CD4-positive, alpha-beta T cell (primary cell): ENCODE measurements around the gene TFAP2A. TPM values are rescaled to one million over a fixed set of nuclear protein-coding genes. Genes with fewer than 3 reads are reported as not detected.

ENCODE experiments used
- ATAC-seq: fragments of 200-7000 bp; cut with Tn5 transposase; one replicate; pipeline ENCODE4 v1.10.0; 2022; ENCODE audit warnings: mild to moderate bottlenecking; ENCODE audit not compliant: poor library complexity
- CTCF ChIA-PET: fragments of 350-600 bp; sonication (Branson Sonifier 250); formaldehyde crosslinking; loops from one replicate; lab custom pipeline; 2021; ENCODE audit warnings: antibody characterized with exemption, inconsistent platforms; lab: Charles Lee
- POLR2A ChIA-PET: fragments of 350-600 bp; sonication (Branson Sonifier 250); formaldehyde crosslinking; loops from one replicate; lab custom pipeline; 2021; ENCODE audit warnings: antibody characterized with exemption, inconsistent platforms; lab: Charles Lee
- DNase-seq, 14 experiments: peaks; one replicate each; pipeline ENCODE4 v3.0.0-alpha.2; 2013 to 2020; ENCODE audit warnings: mixed read lengths in 2 of 14
- H3K27ac ChIP-seq, 2 donors: one replicate each; pipeline versions ENCODE4 v1.5.1 to v1.7.0; 2013; ENCODE audit warnings: low read length in 2 of 2, low read depth in 1 of 2, mild to moderate bottlenecking in 1 of 2
- H3K27me3 ChIP-seq, 2 experiments: 1 replicate in 1 of 2; 2 replicates in 1 of 2; pipeline versions ENCODE4 v1.6.1 to v1.7.0; 2013; ENCODE audit warnings: low read length in 2 of 2, control low read depth in 1 of 2, mild to moderate bottlenecking in 1 of 2, moderate library complexity in 1 of 2; ENCODE audit not compliant: insufficient read depth in 2 of 2, control insufficient read depth in 1 of 2
- H3K36me3 ChIP-seq: one replicate; pipeline ENCODE4 v1.6.1; 2013; ENCODE audit warnings: low read length, control low read depth; ENCODE audit not compliant: insufficient read depth
- H3K4me1 ChIP-seq: one replicate; pipeline ENCODE4 v1.6.1; 2013; ENCODE audit warnings: low read length, control low read depth; ENCODE audit not compliant: insufficient read depth
- H3K4me3 ChIP-seq: one replicate; pipeline ENCODE4 v1.5.1; 2013; ENCODE audit warnings: mild to moderate bottlenecking, low read length, moderate library complexity
- H3K9me3 ChIP-seq, 2 experiments: 1 replicate in 1 of 2; 2 replicates in 1 of 2; pipeline versions ENCODE4 v1.6.1 to v1.7.0; 2013; ENCODE audit warnings: low read length in 2 of 2, mild to moderate bottlenecking in 2 of 2, control low read depth in 1 of 2, moderate library complexity in 1 of 2; ENCODE audit not compliant: control insufficient read depth in 1 of 2, insufficient read depth in 1 of 2
- H3K27ac Mint-ChIP-seq: one replicate; pipeline ENCODE4 v1.8.0; 2020; ENCODE audit warnings: mixed read lengths
- H3K27me3 Mint-ChIP-seq: one replicate; pipeline ENCODE4 v1.8.0; 2021; ENCODE audit warnings: mixed read lengths
- H3K36me3 Mint-ChIP-seq: one replicate; pipeline ENCODE4 v1.8.0; 2021; ENCODE audit warnings: low read depth, mixed read lengths
- H3K4me1 Mint-ChIP-seq: one replicate; pipeline ENCODE4 v1.8.0; 2021; ENCODE audit warnings: low read depth, mixed read lengths
- H3K4me3 Mint-ChIP-seq: one replicate; pipeline ENCODE4 v1.8.0; 2020; ENCODE audit warnings: mild to moderate bottlenecking, mixed read lengths
- H3K9me3 Mint-ChIP-seq: one replicate; pipeline ENCODE4 v1.8.0; 2020; ENCODE audit warnings: mixed read lengths
- CTCF ChIP-seq: fragments of 200-600 bp; IDR thresholded peaks from one replicate; pipeline ENCODE4 v1.8.0; 2022; ENCODE audit warnings: antibody characterized with exemption, mild to moderate bottlenecking
- intact Hi-C, 2 experiments: fragments of 100-400 bp; cut with DNase I in 1 of 2; cut with micrococcal nuclease in 1 of 2; formaldehyde crosslinking; loops; one replicate each; pipeline versions ENCODE4 v1.15.1 to v1.9.0; 2023 to 2025; cut with DNase I, micrococcal nuclease
- total RNA-seq, 174 experiments: library from RNA in 2 of 174; stranded (reverse) in 2 of 174; gene quantifications; one replicate each; pipeline ENCODE4 v1.2.3 and lab custom pipeline; 2021 to 2026

Gene TFAP2A
- total RNA-seq, 2 experiments from 2014 or later: 0.16 TPM; not detected in 1

DNA sequence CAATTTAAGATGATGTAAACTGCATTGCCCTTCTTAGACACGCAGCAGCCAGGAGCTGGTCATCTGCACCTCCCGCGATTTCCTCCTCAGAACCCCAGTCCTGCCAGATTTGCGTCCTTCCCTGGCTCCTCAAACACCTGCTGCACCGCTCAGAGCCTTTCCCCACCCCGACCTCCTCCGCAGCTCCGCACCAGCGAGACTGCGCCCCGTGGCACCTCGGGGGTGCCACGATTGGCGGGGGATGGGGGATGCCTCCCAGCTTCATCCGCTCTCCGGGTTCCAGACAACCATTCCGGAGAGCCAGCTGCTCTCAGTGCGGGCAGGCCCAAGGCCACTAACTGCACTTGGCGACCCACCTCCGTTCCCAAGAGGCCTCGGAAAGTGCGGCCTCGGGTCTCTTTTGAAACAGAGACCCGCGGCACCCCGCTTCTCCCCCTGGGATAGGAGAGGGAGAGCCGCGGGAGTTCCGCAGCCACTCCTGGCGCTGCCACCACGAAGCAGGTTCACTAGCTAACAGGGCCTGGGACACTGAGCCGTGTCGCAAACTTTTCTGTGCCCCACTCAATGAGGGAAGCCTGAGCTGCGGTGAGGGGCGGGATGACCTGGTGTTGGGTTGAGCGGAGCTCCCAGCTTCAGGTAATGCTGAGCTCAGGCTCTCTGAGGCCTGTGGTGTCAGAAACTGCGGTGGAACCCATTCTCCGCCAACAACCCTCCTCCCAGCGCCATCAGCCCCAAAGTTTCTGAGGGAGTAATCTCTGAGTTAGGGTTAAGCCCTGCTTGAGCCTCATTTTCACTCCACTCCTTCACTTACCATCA is 7.3 kb upstream of the TFAP2A start:
- peaks cover 87 to 97% of the 10 kb centered on the region in 2 experiments for H3K27me3 ChIP-seq
- H3K4me1 Mint-ChIP-seq: peaks cover 22% of the 10 kb centered on the region
- peaks cover 20% of the 10 kb centered on the region for H3K4me1 ChIP-seq
- ChIA-PET POLR2A (no interaction called here), CTCF (no interaction called here)
- H3K27me3 Mint-ChIP-seq: peaks cover 96% of the 10 kb centered on the region
- intact Hi-C loops: no loop called here
- H3K9me3 ChIP-seq: peaks cover 4 to 67% of the 10 kb centered on the region in 2 experiments
- no peak overlapping the region for H3K4me3 Mint-ChIP-seq
- H3K27ac ChIP-seq: no peak overlapping the region
- ATAC-seq: no peak
- no peaks in the 10 kb centered on the region for H3K9me3 Mint-ChIP-seq
- H3K36me3 ChIP-seq: no peaks in the 10 kb centered on the region
- H3K4me3 ChIP-seq: no peak overlapping the region
- no peak for DNase-seq
- H3K27ac Mint-ChIP-seq: no peak overlapping the region
- H3K36me3 Mint-ChIP-seq: no peaks in the 10 kb centered on the region
- TF ChIP-seq CTCF: no peak

GRCh38 chr6:10421158-10421920 is 6.5 kb upstream of the TFAP2A start:
- no peak overlapping the region for H3K27ac Mint-ChIP-seq
- Histone ChIP-seq H3K4me3 (no peak overlapping the region), H3K27ac (no peak overlapping the region), H3K27me3 (peaks cover 88 to 99% of the 10 kb centered on the region in 2 experiments), H3K36me3 (no peaks in the 10 kb centered on the region), H3K9me3 (peaks cover 4 to 74% of the 10 kb centered on the region in 2 experiments), H3K4me1 (peaks cover 21% of the 10 kb centered on the region)
- peaks cover 96% of the 10 kb centered on the region for H3K27me3 Mint-ChIP-seq
- no peak for ATAC-seq
- TF ChIP-seq CTCF: no peak
- no peak overlapping the region for H3K4me3 Mint-ChIP-seq
- H3K9me3 Mint-ChIP-seq: peaks cover 2% of the 10 kb centered on the region
- POLR2A ChIA-PET: interaction anchor here (0.8 kb wide), 1 partner anchor 8 kb away, joined by 5 read pairs; no protein-coding TSS in a partner anchor
- CTCF ChIA-PET: no interaction called here
- no peak for DNase-seq
- no peaks in the 10 kb centered on the region for H3K36me3 Mint-ChIP-seq
- intact Hi-C loops: no loop called here
- H3K4me1 Mint-ChIP-seq: peaks cover 17% of the 10 kb centered on the region

DNA sequence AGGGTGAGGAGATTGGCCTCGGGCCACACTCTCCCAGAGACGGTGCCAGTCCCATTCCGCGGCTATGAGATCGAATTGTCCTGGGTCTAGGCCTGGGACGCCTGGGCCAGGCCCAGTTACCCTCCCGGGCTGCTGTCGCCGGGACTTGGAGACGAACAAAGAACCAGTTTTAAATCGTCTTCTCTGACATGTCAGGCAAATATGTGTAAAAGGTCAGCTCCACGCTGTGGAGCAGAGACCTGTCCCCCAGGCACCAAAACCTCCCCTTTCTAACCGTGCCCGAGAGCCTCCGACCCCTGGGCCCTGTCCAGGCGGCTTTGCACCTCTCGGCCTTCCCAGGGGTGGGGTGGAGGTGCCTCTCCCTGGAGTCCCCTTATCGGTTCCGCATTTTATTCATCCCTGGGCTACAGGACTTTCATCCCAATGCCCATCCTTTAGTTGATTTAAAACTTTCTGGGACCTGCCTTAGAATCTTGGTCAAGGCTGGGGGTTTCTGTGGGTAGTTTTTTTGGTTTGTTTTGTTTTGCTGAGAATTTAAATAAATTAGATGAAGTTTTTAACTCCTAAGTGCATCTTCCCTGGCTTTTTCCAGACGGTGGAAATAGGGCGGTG is 5.8 kb upstream of the TFAP2A start:
- no peaks in the 10 kb centered on the region for H3K36me3 ChIP-seq
- TF ChIP-seq CTCF: no peak
- H3K9me3 ChIP-seq: peaks cover 7 to 77% of the 10 kb centered on the region in 2 experiments
- H3K27ac Mint-ChIP-seq: no peak overlapping the region
- DNase-seq: no peak
- ChIA-PET CTCF (no interaction called here), POLR2A (interaction anchor here (0.8 kb wide), 1 partner anchor 9 kb away, joined by 5 read pairs; no protein-coding TSS in a partner anchor)
- peaks cover 15% of the 10 kb centered on the region for H3K4me1 ChIP-seq
- peaks cover 2% of the 10 kb centered on the region for H3K9me3 Mint-ChIP-seq
- H3K27ac ChIP-seq: no peak overlapping the region
- H3K4me3 ChIP-seq: no peak overlapping the region
- ATAC-seq: no peak
- peaks cover 90 to 99% of the 10 kb centered on the region in 2 experiments for H3K27me3 ChIP-seq
- H3K4me1 Mint-ChIP-seq: peaks cover 14% of the 10 kb centered on the region
- H3K27me3 Mint-ChIP-seq: peaks cover 99% of the 10 kb centered on the region
- intact Hi-C loops: no loop called here
- no peak overlapping the region for H3K4me3 Mint-ChIP-seq
- H3K36me3 Mint-ChIP-seq: no peaks in the 10 kb centered on the region
